Sciatic nerve (tissue), 2 donors: ENCODE measurements around the gene CSNK2A1. TPM values are rescaled to one million over a fixed set of nuclear protein-coding genes. Genes with fewer than 3 reads are reported as not detected.
"Not testable (repeated sequence)": the region's sequence is repeated elsewhere in the genome, so short reads cannot be mapped to it uniquely, and the experiment has no call there.

ENCODE experiments used
- ATAC-seq: fragments of 200-7000 bp; cut with Tn5 transposase; one replicate; pipeline ENCODE4 v1.9.1; 2020; ENCODE audit warnings: mild to moderate bottlenecking, moderate library complexity
- DNase-seq: peaks from one replicate; pipeline ENCODE4 v3.0.0-alpha.2; 2020; ENCODE audit warnings: low spot score
- intact Hi-C: fragments of 100-400 bp; cut with DNase I; formaldehyde crosslinking; loops from one replicate; pipeline ENCODE4 v1.14.2; 2022
- total RNA-seq: library from RNA; stranded (reverse); fragmentation: NEBNext Ultra II Directional; extraction: Animal tissue kit (Norgen Biotek cat#: 25700); gene quantifications from one replicate; pipeline ENCODE4 v1.2.1, GENCODE V29; 2021
- donor health status: DM: no; HTN: no; CAD: no.
- donor health status: DM: no; HTN: no; CAD: no.

Gene CSNK2A1
- total RNA-seq, 1 donor from 2014 or later = 91.4 TPM

DNA sequence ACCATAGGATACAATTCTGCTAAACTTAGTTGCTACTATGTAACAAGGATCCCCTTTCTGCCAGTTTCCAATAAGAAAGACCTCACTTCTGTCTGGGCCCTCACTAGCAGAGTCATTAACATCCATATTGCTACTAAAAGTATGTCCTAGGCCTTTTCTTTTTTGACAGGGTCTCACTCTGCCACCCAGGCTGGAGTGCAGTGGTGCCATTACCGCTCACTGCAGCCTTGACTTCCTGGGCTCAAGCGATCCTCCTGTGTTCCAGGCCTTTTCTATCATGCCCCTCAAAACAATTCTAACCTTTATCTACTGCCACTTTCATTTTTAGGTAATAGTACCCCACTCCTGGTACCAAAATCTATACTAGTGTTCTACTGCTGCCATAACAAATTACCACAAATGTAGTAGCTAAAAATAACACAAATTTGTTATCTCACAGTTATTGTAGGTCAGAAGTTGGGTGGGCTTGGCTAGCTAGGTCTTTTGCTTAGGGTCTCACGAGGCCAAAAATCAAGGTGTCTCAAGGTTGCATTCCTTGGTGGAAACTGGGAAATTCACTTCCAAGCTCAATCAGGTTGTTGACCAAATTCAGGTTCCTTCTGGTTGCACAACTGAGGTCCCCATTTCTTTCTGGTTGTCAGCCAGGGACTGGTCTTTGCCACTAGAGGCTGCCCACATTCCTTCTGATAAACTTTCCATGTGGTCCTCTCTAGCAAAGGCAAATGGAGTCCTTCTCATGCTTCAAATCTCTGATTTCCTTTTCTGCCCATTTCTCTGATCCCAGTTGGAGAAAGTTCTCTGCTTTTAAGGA is 3.0 kb downstream of the CSNK2A1 start:
- ATAC-seq (no peak), DNase-seq (no peak)
- intact Hi-C loops = loop anchor here (5.0 kb wide), 1 partner anchor 927 kb away; the partner anchor contains the start of gene NSFL1C

DNA sequence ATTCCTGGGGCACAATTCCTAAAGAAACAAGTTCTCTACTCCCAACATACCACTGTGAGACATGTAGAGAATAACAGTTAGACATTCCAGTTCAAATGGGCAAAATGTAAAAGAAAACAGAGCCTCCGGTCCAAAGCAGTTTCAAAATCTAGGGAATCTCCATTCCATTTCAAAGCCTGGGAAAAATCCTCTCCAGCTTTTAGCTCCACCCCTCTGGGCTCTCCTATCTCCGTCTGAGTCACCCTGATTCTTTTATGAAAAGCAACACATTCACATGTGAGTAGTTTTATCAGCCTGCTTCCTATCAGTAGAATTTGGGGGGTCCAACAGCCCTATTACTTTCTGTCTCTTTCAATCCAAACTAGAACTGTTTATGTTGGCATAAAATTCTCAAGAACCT is 3.7 kb downstream of the CSNK2A1 start:
- intact Hi-C loops = loop anchor here (5.0 kb wide), 1 partner anchor 927 kb away; the partner anchor contains the start of gene NSFL1C
- ATAC-seq (no peak), DNase-seq (no peak)

DNA sequence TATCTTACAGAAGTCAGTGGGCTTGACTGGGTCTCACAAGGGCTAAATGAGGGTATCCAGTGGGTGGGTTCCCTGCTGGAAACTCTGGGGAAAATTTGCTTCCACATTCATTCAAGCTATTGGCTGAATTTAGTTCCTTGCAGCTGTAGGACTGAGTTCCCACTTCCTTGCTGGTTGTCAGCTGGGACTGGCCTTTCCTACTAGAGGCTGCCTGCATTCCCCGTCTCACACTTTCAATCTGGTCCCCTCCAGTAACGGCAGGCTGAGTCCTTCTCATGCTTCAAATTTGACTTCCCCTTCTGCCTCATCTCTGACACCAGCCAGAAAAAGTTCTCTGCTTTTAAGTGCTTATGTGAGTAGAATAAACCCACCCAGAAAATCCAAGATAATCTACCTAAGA is 4.4 kb downstream of the CSNK2A1 start:
- no peak for ATAC-seq
- intact Hi-C loops = no loop called here
- DNase-seq = no peak

- DNase-seq = no peak
- no peak for ATAC-seq
- intact Hi-C loops = no loop called here
These were observed 5.6 kb downstream of the CSNK2A1 start for GRCh38 chr20:537983-538382.

- intact Hi-C loops = no loop called here
- ATAC-seq (no peak), DNase-seq (no peak)
These were observed 7.1 kb downstream of the CSNK2A1 start for GRCh38 chr20:536426-537010.

DNA sequence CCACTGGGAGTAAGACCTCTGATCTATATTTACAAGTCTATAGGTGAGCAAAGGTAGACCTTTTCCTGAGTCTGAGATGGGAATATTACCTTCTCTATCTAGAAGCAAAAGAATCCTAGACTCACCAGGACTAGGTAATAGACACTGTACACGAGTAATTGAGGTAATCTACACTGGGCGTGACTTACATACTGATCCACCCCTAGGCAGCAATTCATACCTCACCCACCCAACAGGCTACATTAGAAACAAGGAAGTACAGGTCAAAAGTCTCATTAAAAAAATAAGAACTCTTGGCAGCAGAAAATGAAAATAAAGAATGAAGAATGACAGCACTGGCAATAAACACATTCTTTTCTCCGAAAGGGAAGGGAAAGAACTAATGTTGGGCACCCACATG is 7.6 kb downstream of the CSNK2A1 start:
- intact Hi-C loops = no loop called here
- DNase-seq (no peak), ATAC-seq (no peak)

DNA sequence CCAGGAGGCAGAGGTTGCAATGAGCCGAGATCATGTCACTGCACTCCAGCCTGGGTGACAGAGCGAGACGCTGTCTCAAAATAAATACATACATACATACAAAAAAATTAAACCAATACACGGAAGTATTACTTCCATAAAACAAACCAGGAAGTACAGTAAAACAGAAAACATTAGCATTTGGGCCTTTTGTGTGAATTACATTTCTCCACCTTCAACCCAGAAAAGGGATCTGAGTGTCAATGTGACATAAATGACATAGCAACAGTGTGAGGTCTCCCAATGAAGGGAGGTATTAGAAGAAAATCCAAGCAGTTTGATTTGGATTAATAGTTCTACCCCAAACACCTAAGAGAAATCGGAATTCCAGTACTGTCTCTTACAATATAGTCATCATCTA is 10.1 kb downstream of the CSNK2A1 start:
- DNase-seq (no peak), ATAC-seq (no peak)
- intact Hi-C loops = no loop called here

DNA sequence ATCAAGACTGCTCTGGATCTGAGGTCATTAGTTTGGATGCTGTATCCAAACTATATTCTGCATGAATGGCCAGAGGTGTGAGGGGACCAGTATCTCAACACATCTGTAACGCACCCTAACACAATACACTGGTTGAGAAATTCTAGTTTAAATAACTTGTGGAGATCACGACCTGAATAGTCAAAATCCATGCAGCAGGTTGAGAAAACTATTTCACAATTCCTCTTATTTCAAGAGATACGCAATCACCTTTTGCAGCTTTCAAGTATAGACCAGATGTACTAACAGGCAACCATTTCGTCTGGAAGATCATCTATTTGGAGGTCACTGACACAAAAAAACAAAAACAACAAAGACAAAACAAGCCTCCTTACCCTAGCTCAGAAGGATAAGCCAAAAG is 11.1 kb downstream of the CSNK2A1 start:
- DNase-seq (no peak), ATAC-seq (no peak)
- intact Hi-C loops = no loop called here

DNA sequence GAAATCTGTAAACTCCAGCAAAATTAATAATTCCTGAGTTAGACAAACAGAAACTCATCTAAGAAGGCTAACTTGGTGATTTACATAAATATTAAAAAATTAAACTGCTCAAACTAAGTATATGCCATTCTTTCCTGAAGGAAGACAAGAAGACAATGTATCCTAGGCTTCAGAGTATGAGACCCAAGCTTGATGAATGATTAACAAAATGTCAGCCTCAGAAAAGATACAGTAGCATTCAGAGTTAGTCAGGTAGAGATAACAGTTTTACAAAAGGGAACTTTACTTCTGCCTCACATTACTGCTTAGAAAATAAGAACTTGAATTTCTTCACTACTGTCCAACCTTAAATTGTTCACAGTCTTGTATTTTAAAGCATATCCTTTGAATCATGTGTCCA is 12.0 kb downstream of the CSNK2A1 start:
- ATAC-seq (no peak), DNase-seq (no peak)
- intact Hi-C loops = no loop called here

DNA sequence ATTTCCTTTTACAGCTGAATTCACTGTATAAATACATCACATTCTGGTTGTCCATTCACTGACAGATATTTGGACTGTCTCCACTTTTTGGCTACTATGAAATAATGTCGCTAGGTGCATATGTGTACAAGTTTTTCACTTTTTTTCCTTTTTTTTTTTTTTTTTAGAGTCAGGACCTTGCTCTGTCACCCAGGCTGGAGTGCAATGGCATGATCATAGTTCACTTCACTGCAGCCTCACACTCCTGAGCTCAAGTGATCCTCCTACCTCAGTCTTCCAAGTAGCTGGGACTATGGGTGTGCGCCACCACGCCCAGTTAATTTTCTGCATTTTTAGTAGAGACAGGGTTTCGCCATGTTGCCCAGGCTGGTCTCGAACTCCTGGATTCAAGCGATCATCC is 13.3 kb downstream of the CSNK2A1 start:
- DNase-seq = no peak
- no peak for ATAC-seq
- intact Hi-C loops = no loop called here

- DNase-seq (no peak), ATAC-seq (no peak)
- intact Hi-C loops = no loop called here
These were observed 14.5 kb downstream of the CSNK2A1 start for GRCh38 chr20:528923-529604.

- intact Hi-C loops = no loop called here
- DNase-seq = no peak
- no peak for ATAC-seq
These were observed 16.1 kb downstream of the CSNK2A1 start for GRCh38 chr20:527571-527886.

- ATAC-seq = no peak
- intact Hi-C loops = no loop called here
- DNase-seq = no peak
These were observed 21.7 kb downstream of the CSNK2A1 start for GRCh38 chr20:521860-522259.

GRCh38 chr20:519999-520398 is 23.6 kb downstream of the CSNK2A1 start:
- ATAC-seq (no peak), DNase-seq (no peak)
- intact Hi-C loops = no loop called here

DNA sequence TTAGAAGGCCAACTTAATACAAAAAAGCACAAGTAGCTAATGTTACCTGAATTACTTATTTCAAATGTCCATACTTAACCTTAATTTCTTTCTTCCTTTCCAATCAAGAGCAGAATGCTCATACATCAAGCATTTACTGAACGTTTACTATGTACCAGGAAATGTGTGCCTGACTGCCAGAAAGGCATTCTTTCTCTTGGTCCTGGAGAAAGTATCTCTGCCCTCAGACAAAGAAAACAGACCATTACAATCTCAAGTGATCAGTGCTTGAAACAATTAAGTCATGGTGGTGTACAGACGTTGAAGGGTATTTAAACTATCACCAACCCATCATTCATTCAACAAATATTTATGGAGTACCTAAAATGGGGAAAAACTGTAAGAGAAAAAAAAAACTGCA is 26.4 kb downstream of the CSNK2A1 start:
- intact Hi-C loops = no loop called here
- no peak for DNase-seq
- ATAC-seq = no peak

- ATAC-seq = no peak
- intact Hi-C loops = no loop called here
- DNase-seq = no peak
These were observed 26.8 kb downstream of the CSNK2A1 start for GRCh38 chr20:516799-517198.

- intact Hi-C loops = no loop called here
- ATAC-seq (no peak), DNase-seq (no peak)
These were observed 27.9 kb downstream of the CSNK2A1 start for GRCh38 chr20:515696-516095.

DNA sequence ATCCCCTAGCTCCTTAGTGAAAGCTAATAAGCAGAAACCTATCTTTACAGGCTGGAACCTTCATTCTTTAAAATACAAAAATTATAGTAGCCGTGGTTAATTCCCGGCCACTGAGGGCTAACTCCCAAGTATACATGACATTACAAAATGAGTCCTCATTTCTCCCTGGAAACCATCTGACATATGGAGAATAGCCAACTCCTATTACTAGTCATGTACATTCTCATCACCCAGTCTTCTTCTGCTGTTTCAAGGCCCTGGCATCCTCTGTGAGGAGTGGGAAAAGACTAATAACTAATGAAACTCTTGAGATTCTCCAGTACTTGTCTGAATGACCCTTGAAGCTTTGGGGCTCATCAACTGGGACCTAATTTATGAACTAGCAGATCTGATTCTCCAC is 30.2 kb downstream of the CSNK2A1 start:
- no peak for DNase-seq
- intact Hi-C loops = no loop called here
- no peak for ATAC-seq

- DNase-seq, intact Hi-C loops, ATAC-seq: not testable (repeated sequence)
These were observed 33.1 kb downstream of the CSNK2A1 start for GRCh38 chr20:510328-511057.

DNA sequence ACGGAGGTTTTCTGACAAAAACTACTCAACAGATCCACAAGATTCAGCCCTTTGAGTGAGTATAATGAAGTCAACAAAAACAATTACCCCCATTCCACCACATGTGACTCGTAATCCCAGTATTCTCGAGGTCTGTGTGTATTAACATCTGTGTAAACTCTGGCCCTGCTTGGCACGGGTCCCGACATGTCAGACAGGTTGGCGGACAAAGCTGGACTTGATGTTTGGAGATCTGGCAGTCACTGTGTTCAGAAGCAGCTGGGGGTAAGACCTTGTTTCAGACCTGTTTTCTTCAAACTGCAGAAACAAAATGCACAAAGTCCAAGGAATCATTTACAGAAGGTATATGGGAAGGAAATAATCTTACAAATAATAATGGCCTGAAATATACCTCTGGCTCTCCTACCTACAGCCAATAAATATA is 35.2 kb downstream of the CSNK2A1 start:
- intact Hi-C loops, ATAC-seq, DNase-seq: not testable (repeated sequence)
